Hematopoietic multipotent progenitor cell (in vitro differentiated cells): ENCODE measurements around the gene TMEM82. TPM values are rescaled to one million over a fixed set of nuclear protein-coding genes. Genes with fewer than 3 reads are reported as not detected.

Experiments
- DNase-seq, 3 donors: peaks; one replicate each; pipeline ENCODE4 v3.0.0-alpha.2; 2011 to 2015; ENCODE audit warnings: low read depth in 2 of 3, low spot score in 2 of 3
- total RNA-seq: library from RNA; depleted of rRNA; stranded (reverse); fragments of >200 nt; gene quantifications from one replicate; pipeline ENCODE4 v1.2.3, GENCODE V29; 2012

Gene TMEM82
- total RNA-seq, 1 donor = not detected

GRCh38 chr1:15719381-15720120 lies 22.7 kb upstream of the TMEM82 start:
- peak in 1 of 3 donors; percentile 25 for DNase-seq

- DNase-seq = no peak
These were observed 21.4 kb upstream of the TMEM82 start for GRCh38 chr1:15720861-15721260.

GRCh38 chr1:15722411-15722810 lies 19.9 kb upstream of the TMEM82 start:
- no peak for DNase-seq

- DNase-seq = no peak
These were observed 19.3 kb upstream of the TMEM82 start for GRCh38 chr1:15722836-15723532.

GRCh38 chr1:15723631-15724246 lies 18.6 kb upstream of the TMEM82 start:
- no peak for DNase-seq

- no peak for DNase-seq
These were observed 17.1 kb upstream of the TMEM82 start for GRCh38 chr1:15724949-15725880.

GRCh38 chr1:15726508-15726907 lies 15.8 kb upstream of the TMEM82 start:
- DNase-seq = no peak

GRCh38 chr1:15727021-15727420 lies 15.3 kb upstream of the TMEM82 start:
- no peak for DNase-seq

GRCh38 chr1:15727424-15727823 lies 14.9 kb upstream of the TMEM82 start:
- no peak for DNase-seq

GRCh38 chr1:15727866-15728534 lies 14.3 kb upstream of the TMEM82 start:
- no peak for DNase-seq

- no peak for DNase-seq
These were observed 13.2 kb upstream of the TMEM82 start for GRCh38 chr1:15728937-15729657.

GRCh38 chr1:15730423-15730822 lies 11.9 kb upstream of the TMEM82 start:
- no peak for DNase-seq

GRCh38 chr1:15730936-15731335 lies 11.4 kb upstream of the TMEM82 start:
- DNase-seq = no peak

- DNase-seq = no peak
These were observed 10.3 kb upstream of the TMEM82 start for GRCh38 chr1:15731735-15732685.

GRCh38 chr1:15732686-15733081 lies 9.6 kb upstream of the TMEM82 start:
- no peak for DNase-seq

GRCh38 chr1:15733218-15733725 lies 9.0 kb upstream of the TMEM82 start:
- DNase-seq = no peak

- no peak for DNase-seq
These were observed 8.5 kb upstream of the TMEM82 start for GRCh38 chr1:15733726-15734226.

- DNase-seq = no peak
These were observed 8.0 kb upstream of the TMEM82 start for GRCh38 chr1:15734296-15734695.
